ENCODE results near the gene RICTOR. TPM values are rescaled to one million over a fixed set of nuclear protein-coding genes. Genes with fewer than 3 reads are reported as not detected.
"Not testable (repeated sequence)": the region's sequence is repeated elsewhere in the genome, so short reads cannot be mapped to it uniquely, and the experiment has no call there.

RICTOR gene
- total and polyA plus RNA-seq, 12 donors: 3.1 to 88.3 (median 45.5) TPM

DNA sequence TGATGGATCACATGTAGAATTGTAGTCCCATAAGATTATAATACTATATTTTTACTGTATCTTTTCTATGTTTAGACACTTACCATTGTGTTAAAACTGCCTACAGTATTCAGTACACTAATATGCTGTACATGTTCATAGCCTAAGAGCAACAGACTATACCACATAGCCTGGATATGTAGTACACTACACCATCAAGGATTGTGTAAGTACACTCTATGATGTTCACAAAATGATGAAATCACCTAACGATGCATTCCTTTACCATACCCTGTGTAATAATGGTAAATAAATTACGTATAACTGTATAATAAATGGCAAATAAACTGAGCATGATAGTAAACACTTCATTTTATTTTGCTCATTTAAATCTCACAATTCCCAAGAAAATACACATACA, 60.3 kb downstream of the RICTOR start:
- Histone ChIP-seq H3K27ac (peak overlapping the region in 9 of 10 donors; percentile 42 to 90 (median 79)), H3K4me3 (no peak overlapping the region), H3K27me3 (no peaks in the 10 kb centered on the region), H3K9me3 (peaks cover 0 to 22% (median 0%) of the 10 kb centered on the region in 11 donors), H3K4me1 (peaks cover 2 to 50% (median 25%) of the 10 kb centered on the region in 9 donors), H3K36me3 (peaks cover 0 to 40% (median 9%) of the 10 kb centered on the region in 9 donors)
- ATAC-seq (peak in 3 of 8 donors; percentile 37 to 61 (median 51)), DNase-seq (no peak)
- intact Hi-C loops (cut with DNase I): loop anchor here in 1 of 10 donors (5.0 kb wide), 1 partner anchor 58 kb away; the partner anchor contains the start of gene RICTOR
- 77 to 83% methylated on average over 2 of the region's 2 CpGs for WGBS, 2 donors
- TF ChIP-seq, protein P1, sequence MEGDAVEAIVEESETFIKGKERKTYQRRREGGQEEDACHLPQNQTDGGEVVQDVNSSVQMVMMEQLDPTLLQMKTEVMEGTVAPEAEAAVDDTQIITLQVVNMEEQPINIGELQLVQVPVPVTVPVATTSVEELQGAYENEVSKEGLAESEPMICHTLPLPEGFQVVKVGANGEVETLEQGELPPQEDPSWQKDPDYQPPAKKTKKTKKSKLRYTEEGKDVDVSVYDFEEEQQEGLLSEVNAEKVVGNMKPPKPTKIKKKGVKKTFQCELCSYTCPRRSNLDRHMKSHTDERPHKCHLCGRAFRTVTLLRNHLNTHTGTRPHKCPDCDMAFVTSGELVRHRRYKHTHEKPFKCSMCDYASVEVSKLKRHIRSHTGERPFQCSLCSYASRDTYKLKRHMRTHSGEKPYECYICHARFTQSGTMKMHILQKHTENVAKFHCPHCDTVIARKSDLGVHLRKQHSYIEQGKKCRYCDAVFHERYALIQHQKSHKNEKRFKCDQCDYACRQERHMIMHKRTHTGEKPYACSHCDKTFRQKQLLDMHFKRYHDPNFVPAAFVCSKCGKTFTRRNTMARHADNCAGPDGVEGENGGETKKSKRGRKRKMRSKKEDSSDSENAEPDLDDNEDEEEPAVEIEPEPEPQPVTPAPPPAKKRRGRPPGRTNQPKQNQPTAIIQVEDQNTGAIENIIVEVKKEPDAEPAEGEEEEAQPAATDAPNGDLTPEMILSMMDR (IDR thresholded peaks at IDR 0.05): no peak

DNA sequence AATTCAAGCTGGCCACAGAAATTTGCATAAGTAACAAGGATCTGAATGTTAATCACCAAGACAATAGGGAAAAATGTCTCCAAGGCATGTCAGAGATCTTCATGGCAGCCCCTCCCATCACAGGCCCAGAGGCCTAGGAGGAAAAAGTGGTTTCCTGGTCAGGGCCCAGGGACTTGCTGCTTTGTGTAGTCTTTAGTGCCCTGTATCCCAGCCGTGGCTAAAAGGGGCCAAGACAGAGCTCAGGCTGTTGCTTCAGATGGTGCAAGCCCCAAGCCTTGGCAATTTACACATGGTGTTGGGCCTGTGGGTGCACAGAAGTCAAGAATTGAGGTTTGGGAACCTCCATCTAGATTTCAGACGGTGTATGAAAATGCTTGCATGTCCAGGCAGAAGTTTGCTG, 63.2 kb downstream of the RICTOR start:
- peaks cover 2 to 46% (median 19%) of the 10 kb centered on the region in 9 donors for H3K4me1 ChIP-seq
- H3K9me3 ChIP-seq: peaks cover 0 to 22% (median 0%) of the 10 kb centered on the region in 11 donors
- peaks cover 0 to 29% (median 9%) of the 10 kb centered on the region in 9 donors for H3K36me3 ChIP-seq
- not testable (repeated sequence) for H3K27me3 ChIP-seq, H3K4me3 ChIP-seq, ATAC-seq, DNase-seq
- WGBS, 2 donors: 98 to 99% methylated on average over 2 of the region's 2 CpGs
- peak overlapping the region in 1 of 10 donors; percentile 82 for H3K27ac ChIP-seq
- intact Hi-C loops (cut with DNase I): loop anchor here in 1 of 10 donors (5.0 kb wide), 1 partner anchor 61 kb away; the partner anchor contains the start of gene RICTOR

DNA sequence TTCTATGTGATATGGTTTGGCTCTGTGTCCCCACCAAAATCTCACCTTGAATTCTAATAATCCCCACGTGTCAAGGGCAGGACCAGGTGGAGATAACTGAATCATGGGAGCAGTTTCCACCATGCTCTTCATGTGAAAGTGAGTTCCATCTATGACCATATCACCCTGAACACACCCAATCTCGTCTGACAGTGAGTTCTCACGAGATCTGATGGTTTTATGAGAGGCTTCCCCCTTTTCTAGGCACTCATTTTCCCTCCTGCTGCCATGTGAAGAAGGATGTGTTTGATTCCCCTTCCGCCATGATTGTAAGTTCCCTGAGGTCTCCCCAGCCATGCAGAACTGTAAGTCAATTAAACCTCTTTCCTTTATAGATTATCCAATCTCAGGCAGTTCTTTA, 64.2 kb downstream of the RICTOR start:
- H3K4me1 ChIP-seq: peaks cover 0 to 46% (median 15%) of the 10 kb centered on the region in 9 donors
- no peak for DNase-seq
- WGBS, 2 donors: 93 to 94% methylated on average over 4 of the region's 4 CpGs
- no peak overlapping the region for H3K4me3 ChIP-seq
- no peaks in the 10 kb centered on the region for H3K27me3 ChIP-seq
- intact Hi-C loops (cut with DNase I): loop anchor here in 5 of 10 donors (5.0 kb wide), 3 partner anchors 62 to 272 kb away; partner anchors contain the start of gene RICTOR (in 2 of the 5)
- TF ChIP-seq, protein P1 (IDR thresholded peaks at IDR 0.05): no peak
- H3K36me3 ChIP-seq: peaks cover 0 to 29% (median 9%) of the 10 kb centered on the region in 9 donors
- peaks cover 0 to 22% (median 0%) of the 10 kb centered on the region in 11 donors for H3K9me3 ChIP-seq
- peak overlapping the region in 1 of 10 donors; percentile 29 for H3K27ac ChIP-seq
- no peak for ATAC-seq

DNA sequence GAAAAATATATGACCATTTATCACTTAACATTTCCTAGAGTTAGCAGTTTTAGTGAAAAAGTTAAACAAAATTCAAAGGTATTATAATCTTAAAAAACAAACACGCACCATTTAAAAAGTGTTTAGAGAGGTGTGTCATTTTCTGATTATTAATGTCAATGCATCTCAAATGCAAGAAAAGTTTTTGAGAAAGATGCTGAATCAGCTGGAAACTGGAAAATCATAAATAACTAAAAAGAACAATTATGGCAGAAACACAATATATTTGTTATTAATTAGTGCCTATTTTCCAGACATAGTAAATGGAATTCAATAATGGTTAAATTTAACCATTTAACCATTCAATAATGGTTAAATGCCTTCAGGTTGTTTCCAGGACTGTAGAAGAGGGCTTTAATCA, 64.9 kb downstream of the RICTOR start:
- 98% methylated on average over 1 of the region's 1 CpG for WGBS, 2 donors
- H3K27ac ChIP-seq: no peak overlapping the region
- no peaks in the 10 kb centered on the region for H3K27me3 ChIP-seq
- H3K4me1 ChIP-seq: peaks cover 0 to 41% (median 15%) of the 10 kb centered on the region in 9 donors
- intact Hi-C loops (cut with DNase I): loop anchor here in 4 of 10 donors (5.0 kb wide), 3 partner anchors 63 to 273 kb away; partner anchors contain the start of gene RICTOR (in 1 of the 4)
- DNase-seq (no peak), ATAC-seq (no peak)
- no peak overlapping the region for H3K4me3 ChIP-seq
- TF ChIP-seq, protein P1 (IDR thresholded peaks at IDR 0.05): no peak
- H3K9me3 ChIP-seq: peaks cover 0 to 22% (median 0%) of the 10 kb centered on the region in 11 donors
- peaks cover 0 to 29% (median 9%) of the 10 kb centered on the region in 9 donors for H3K36me3 ChIP-seq

DNA sequence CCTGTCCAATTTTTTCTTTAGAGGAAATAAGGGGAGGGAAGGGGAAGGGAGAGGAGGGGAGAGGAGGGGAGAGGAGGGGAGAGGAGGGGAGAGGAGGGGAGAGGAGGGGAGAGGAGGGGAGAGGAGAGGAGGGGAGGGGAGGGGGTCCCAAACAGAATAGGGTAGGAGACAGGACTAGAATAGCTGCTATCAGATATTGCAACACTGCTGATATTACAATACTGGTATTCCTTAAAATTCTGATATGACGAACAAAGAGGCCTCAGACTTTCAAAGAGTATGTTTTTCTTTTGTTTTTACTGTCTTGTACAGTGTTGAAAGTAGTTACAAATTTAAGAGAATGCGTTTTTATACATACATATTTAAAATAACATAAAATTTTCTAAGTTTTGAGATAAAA, 67.5 kb downstream of the RICTOR start:
- intact Hi-C loops (cut with DNase I): loop anchor here in 4 of 10 donors (2.0 to 5.0 kb wide), 4 partner anchors 66 to 276 kb away; partner anchors contain the start of gene RICTOR (in 1 of the 4)
- WGBS, 2 donors: 89 to 93% methylated on average over 2 of the region's 2 CpGs
- Histone ChIP-seq H3K4me3 (no peak overlapping the region), H3K36me3 (peaks cover 0 to 31% (median 9%) of the 10 kb centered on the region in 9 donors), H3K27me3 (no peaks in the 10 kb centered on the region), H3K9me3 (peaks cover 0 to 11% (median 0%) of the 10 kb centered on the region in 11 donors), H3K27ac (peak overlapping the region in 4 of 10 donors; percentile 11 to 39 (median 30)), H3K4me1 (peaks cover 0 to 25% (median 14%) of the 10 kb centered on the region in 9 donors)
- DNase-seq (no peak), ATAC-seq (no peak)
- TF ChIP-seq, protein P1 (IDR thresholded peaks at IDR 0.05): no peak
